Retinal pigment epithelial cell (primary cell): Measurements from ENCODE around the gene PCNX2.

Source experiments
- DNase-seq: peaks from one replicate; pipeline ENCODE4 v3.0.0-alpha.2; 2010; ENCODE audit warnings: low read depth
- H3K4me3 ChIP-seq: 2 replicates; pipeline ENCODE4 v1.5.1; 2011; ENCODE audit warnings: mild to moderate bottlenecking, low read length, control low read depth, moderate library complexity
- CTCF ChIP-seq: conservative IDR thresholded peaks from 2 replicates; pipeline ENCODE4 v1.5.1; 2011; ENCODE audit warnings: low read depth, low read length, control low read depth, inconsistent platforms

Gene PCNX2

GRCh38 chr1:232995189-232995588 is 300.3 kb downstream of the PCNX2 start:
- DNase-seq: no peak
- H3K4me3 ChIP-seq: no peak overlapping the region
- TF ChIP-seq CTCF: no peak

DNA sequence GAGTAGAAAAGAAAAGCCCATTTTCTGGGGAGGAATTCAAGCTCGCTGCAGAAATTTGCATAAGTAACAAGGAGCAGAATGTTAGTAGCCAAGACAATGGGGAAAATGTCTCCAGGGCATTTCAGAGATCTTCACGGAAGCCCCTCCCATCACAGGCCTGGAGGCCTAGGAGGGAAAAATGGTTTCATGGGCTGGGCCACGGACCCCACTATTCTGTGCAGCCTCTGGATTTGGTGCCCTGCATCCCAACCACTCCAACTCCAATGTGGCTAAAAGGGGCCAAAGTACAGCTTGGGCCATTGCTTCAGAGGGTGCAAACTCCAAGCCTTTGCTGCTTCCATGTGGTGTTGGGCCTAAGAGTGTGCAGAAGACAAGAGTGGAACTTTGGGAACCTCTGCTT is 302.0 kb downstream of the PCNX2 start:
- no peak for TF ChIP-seq CTCF
- no peak for DNase-seq
- no peak overlapping the region for H3K4me3 ChIP-seq

- no peak for DNase-seq
- TF ChIP-seq CTCF: no peak
- H3K4me3 ChIP-seq: no peak overlapping the region
These were observed 303.3 kb downstream of the PCNX2 start for GRCh38 chr1:232992227-232992626.

DNA sequence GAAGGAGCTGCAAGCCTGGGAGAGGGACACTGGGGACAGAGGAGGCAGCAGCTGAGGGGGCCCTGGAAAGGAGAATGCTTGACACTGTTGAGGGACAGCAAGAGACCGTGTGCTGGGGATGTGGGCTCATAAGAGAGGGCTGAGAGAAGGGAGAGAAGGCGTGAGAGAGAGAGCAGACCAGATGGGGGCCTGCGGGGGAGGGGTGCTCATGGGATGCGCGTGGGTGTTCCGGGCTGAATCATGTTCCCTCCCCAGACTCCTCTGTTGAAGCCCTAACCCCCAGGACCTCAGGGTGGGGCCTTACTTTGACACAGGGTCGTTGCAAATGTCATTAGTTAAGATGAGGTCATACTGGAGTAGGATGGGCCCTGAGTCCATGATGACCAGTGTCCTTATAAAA is 304.3 kb downstream of the PCNX2 start:
- TF ChIP-seq CTCF: no peak
- no peak for DNase-seq
- H3K4me3 ChIP-seq: no peak overlapping the region

GRCh38 chr1:232990176-232991128 is 305.1 kb downstream of the PCNX2 start:
- DNase-seq: no peak
- H3K4me3 ChIP-seq: no peak overlapping the region
- TF ChIP-seq CTCF: no peak

GRCh38 chr1:232988572-232989040 is 306.9 kb downstream of the PCNX2 start:
- TF ChIP-seq CTCF: no peak
- H3K4me3 ChIP-seq: no peak overlapping the region
- DNase-seq: peak; percentile 96

GRCh38 chr1:232987774-232988140 is 307.8 kb downstream of the PCNX2 start:
- no peak for TF ChIP-seq CTCF
- no peak for DNase-seq
- H3K4me3 ChIP-seq: no peak overlapping the region
